ENCODE measurements around the gene TXNRD2. TPM values are rescaled to one million over a fixed set of nuclear protein-coding genes. Genes with fewer than 3 reads are reported as not detected.

Gene TXNRD2
- polyA plus RNA-seq, 1 donor from 2014 or later = 4.1 TPM

- Histone ChIP-seq H2AFZ (ENCODE audit: low read depth, low read length) (no peak overlapping the region), H3K36me3 (ENCODE audit: insufficient read depth, low read length) (no peaks in the 10 kb centered on the region), H3K27ac (ENCODE audit: low read length) (no peak overlapping the region), H3K9me2 (ENCODE audit: insufficient read depth, low read length) (no peaks in the 10 kb centered on the region), H3K9ac (ENCODE audit: low read length) (no peak overlapping the region), H4K20me1 (ENCODE audit: insufficient read depth) (no peaks in the 10 kb centered on the region), H3K79me2 (replicated peaks; ENCODE audit: insufficient read depth, low read length) (peaks cover 16% of the 10 kb centered on the region), H3K4me2 (ENCODE audit: low read length) (no peak overlapping the region), H3K27me3 (ENCODE audit: insufficient read depth, low read depth, low read length) (no peaks in the 10 kb centered on the region), H3F3A (ENCODE audit: insufficient read depth, low read length, poor library complexity, severe bottlenecking) (no peaks in the 10 kb centered on the region), H3K4me3 (ENCODE audit: low read length) (no peak overlapping the region), H3K9me3 (ENCODE audit: low read length) (no peaks in the 10 kb centered on the region)
- TF ChIP-seq MXI1 (conservative IDR thresholded peaks at IDR 0.05; ENCODE audit: poor library complexity, severe bottlenecking) = no peak
- no peak for TF ChIP-seq RAD21 (conservative IDR thresholded peaks at IDR 0.05)
- TF ChIP-seq EZH2 (IDR thresholded peaks at IDR 0.05; ENCODE audit: borderline replicate concordance, insufficient read depth, low read length, poor library complexity, severe bottlenecking) = no peak
- no peak for TF ChIP-seq TAF1 (IDR thresholded peaks at IDR 0.05; ENCODE audit: low read depth)
- TF ChIP-seq, protein P1, sequence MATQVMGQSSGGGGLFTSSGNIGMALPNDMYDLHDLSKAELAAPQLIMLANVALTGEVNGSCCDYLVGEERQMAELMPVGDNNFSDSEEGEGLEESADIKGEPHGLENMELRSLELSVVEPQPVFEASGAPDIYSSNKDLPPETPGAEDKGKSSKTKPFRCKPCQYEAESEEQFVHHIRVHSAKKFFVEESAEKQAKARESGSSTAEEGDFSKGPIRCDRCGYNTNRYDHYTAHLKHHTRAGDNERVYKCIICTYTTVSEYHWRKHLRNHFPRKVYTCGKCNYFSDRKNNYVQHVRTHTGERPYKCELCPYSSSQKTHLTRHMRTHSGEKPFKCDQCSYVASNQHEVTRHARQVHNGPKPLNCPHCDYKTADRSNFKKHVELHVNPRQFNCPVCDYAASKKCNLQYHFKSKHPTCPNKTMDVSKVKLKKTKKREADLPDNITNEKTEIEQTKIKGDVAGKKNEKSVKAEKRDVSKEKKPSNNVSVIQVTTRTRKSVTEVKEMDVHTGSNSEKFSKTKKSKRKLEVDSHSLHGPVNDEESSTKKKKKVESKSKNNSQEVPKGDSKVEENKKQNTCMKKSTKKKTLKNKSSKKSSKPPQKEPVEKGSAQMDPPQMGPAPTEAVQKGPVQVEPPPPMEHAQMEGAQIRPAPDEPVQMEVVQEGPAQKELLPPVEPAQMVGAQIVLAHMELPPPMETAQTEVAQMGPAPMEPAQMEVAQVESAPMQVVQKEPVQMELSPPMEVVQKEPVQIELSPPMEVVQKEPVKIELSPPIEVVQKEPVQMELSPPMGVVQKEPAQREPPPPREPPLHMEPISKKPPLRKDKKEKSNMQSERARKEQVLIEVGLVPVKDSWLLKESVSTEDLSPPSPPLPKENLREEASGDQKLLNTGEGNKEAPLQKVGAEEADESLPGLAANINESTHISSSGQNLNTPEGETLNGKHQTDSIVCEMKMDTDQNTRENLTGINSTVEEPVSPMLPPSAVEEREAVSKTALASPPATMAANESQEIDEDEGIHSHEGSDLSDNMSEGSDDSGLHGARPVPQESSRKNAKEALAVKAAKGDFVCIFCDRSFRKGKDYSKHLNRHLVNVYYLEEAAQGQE (IDR thresholded peaks at IDR 0.05; ENCODE audit: borderline replicate concordance) = no peak
- TF ChIP-seq POLR2AphosphoS5 (IDR thresholded peaks at IDR 0.05) = no peak
- TF ChIP-seq CTCF (IDR thresholded peaks at IDR 0.05; ENCODE audit: poor library complexity, severe bottlenecking) = no peak
- TF ChIP-seq SMC3 (conservative IDR thresholded peaks at IDR 0.05; ENCODE audit: poor library complexity) = no peak
- no peak for TF ChIP-seq EP300 (conservative IDR thresholded peaks at IDR 0.05; ENCODE audit: poor library complexity, severe bottlenecking)
Observed at GRCh38 chr22:19848298-19849224, 93.1 kb downstream of the TXNRD2 start.

GRCh38 chr22:19847345-19847632 lies 94.3 kb downstream of the TXNRD2 start:
- Histone ChIP-seq H4K20me1 (ENCODE audit: insufficient read depth) (no peaks in the 10 kb centered on the region), H3K9me2 (ENCODE audit: insufficient read depth, low read length) (no peaks in the 10 kb centered on the region), H2AFZ (ENCODE audit: low read depth, low read length) (no peak overlapping the region), H3K9me3 (ENCODE audit: low read length) (no peaks in the 10 kb centered on the region), H3K36me3 (ENCODE audit: insufficient read depth, low read length) (no peaks in the 10 kb centered on the region), H3K27me3 (ENCODE audit: insufficient read depth, low read depth, low read length) (no peaks in the 10 kb centered on the region), H3K9ac (ENCODE audit: low read length) (no peak overlapping the region), H3K27ac (ENCODE audit: low read length) (no peak overlapping the region), H3K4me3 (ENCODE audit: low read length) (no peak overlapping the region), H3F3A (ENCODE audit: insufficient read depth, low read length, poor library complexity, severe bottlenecking) (no peaks in the 10 kb centered on the region), H3K79me2 (replicated peaks; ENCODE audit: insufficient read depth, low read length) (peaks cover 4% of the 10 kb centered on the region), H3K4me2 (ENCODE audit: low read length) (no peak overlapping the region)
- TF ChIP-seq EZH2 (IDR thresholded peaks at IDR 0.05; ENCODE audit: borderline replicate concordance, insufficient read depth, low read length, poor library complexity, severe bottlenecking) = no peak
- TF ChIP-seq MXI1 (conservative IDR thresholded peaks at IDR 0.05; ENCODE audit: poor library complexity, severe bottlenecking) = no peak
- no peak for TF ChIP-seq EP300 (conservative IDR thresholded peaks at IDR 0.05; ENCODE audit: poor library complexity, severe bottlenecking)
- no peak for TF ChIP-seq CTCF (IDR thresholded peaks at IDR 0.05; ENCODE audit: poor library complexity, severe bottlenecking)
- TF ChIP-seq, protein P1 (IDR thresholded peaks at IDR 0.05; ENCODE audit: borderline replicate concordance) = no peak
- TF ChIP-seq RAD21 (conservative IDR thresholded peaks at IDR 0.05) = no peak
- TF ChIP-seq SMC3 (conservative IDR thresholded peaks at IDR 0.05; ENCODE audit: poor library complexity) = no peak
- TF ChIP-seq POLR2AphosphoS5 (IDR thresholded peaks at IDR 0.05) = no peak
- TF ChIP-seq TAF1 (IDR thresholded peaks at IDR 0.05; ENCODE audit: low read depth) = no peak
